Gastrocnemius medialis (tissue), 4 donors: Measurements from ENCODE around the gene ASB13. TPM values are rescaled to one million over a fixed set of nuclear protein-coding genes. Genes with fewer than 3 reads are reported as not detected.

ENCODE experiments used
- ATAC-seq, 2 donors: fragments of 150-250 bp; one replicate each; pipeline ENCODE4 v1.9.1; 2016
- DNase-seq, 2 donors: peaks; one replicate each; pipeline ENCODE4 v3.0.0-alpha.2; 2019
- H3K27ac ChIP-seq, 4 donors: fragments of 200-600 bp; sonication (generic); 1 replicate in 1 of 4; 2 replicates in 3 of 4; pipeline ENCODE4 v1.5.1; 2016 to 2018; ENCODE audit warnings: mild to moderate bottlenecking in 2 of 4, moderate library complexity in 1 of 4
- H3K27me3 ChIP-seq, 3 donors: fragments of 200-600 bp; sonication (generic) in 2 of 3; 1 replicate in 1 of 3; 2 replicates in 2 of 3; pipeline versions ENCODE4 v1.5.1 to v1.6.0; 2016 to 2019; ENCODE audit warnings: mild to moderate bottlenecking in 1 of 3, moderate library complexity in 1 of 3
- H3K36me3 ChIP-seq, 2 donors: fragments of 200-600 bp; sonication (generic) in 1 of 2; one replicate each; pipeline ENCODE4 v1.5.1; 2017 to 2018
- H3K4me1 ChIP-seq, 2 donors: fragments of 200-600 bp; sonication (generic) in 1 of 2; one replicate each; pipeline ENCODE4 v1.5.1; 2016 to 2017; ENCODE audit warnings: mild to moderate bottlenecking in 2 of 2
- H3K4me3 ChIP-seq, 4 donors: fragments of 200-600 bp; sonication (generic) in 3 of 4; 1 replicate in 1 of 4; 2 replicates in 3 of 4; pipeline ENCODE4 v1.5.1; 2016 to 2019; ENCODE audit warnings: mild to moderate bottlenecking in 2 of 4
- H3K9me3 ChIP-seq, 3 donors: fragments of 200-600 bp; sonication (generic) in 2 of 3; 1 replicate in 1 of 3; 2 replicates in 2 of 3; pipeline ENCODE4 v1.5.1; 2016 to 2019
- POLR2A ChIP-seq, 2 donors: fragments of 450-650 bp; IDR thresholded peaks; one replicate each; pipeline ENCODE4 v1.6.1; 2017; ENCODE audit warnings: antibody characterized with exemption in 2 of 2, mild to moderate bottlenecking in 2 of 2, moderate library complexity in 2 of 2
- in situ Hi-C, 4 donors: fragments of 200-750 bp; cut with MboI; loops; one replicate each; pipeline versions ENCODE4 v1.15.0 to v1.8.0; 2017; ENCODE audit warnings: low sequenced_read_pairs in 4 of 4
- intact Hi-C: fragments of 100-400 bp; cut with DNase I; formaldehyde crosslinking; loops from one replicate; pipeline ENCODE4 v1.15.1; 2023; ENCODE audit warnings: low total_unique reads
- total RNA-seq, 4 donors: library from RNA; depleted of rRNA; stranded (reverse); fragments of >200 nt; gene quantifications; one replicate each; pipeline versions ENCODE4 v1.1.0 to v1.2.3, GENCODE V29; 2016
- TF ChIP-seq, protein P1 (sequence below), 5 experiments: fragments of 450-650 bp in 3 of 5; fragments of 200-600 bp in 2 of 5; sonication (generic) in 2 of 5; IDR thresholded peaks in 4 of 5; conservative IDR thresholded peaks in 1 of 5; 1 replicate in 4 of 5; 2 replicates in 1 of 5; pipeline ENCODE4 v1.5.1; 2016 to 2019; ENCODE audit warnings: antibody characterized with exemption in 5 of 5, mild to moderate bottlenecking in 3 of 5, moderate library complexity in 3 of 5

Gene ASB13
- total RNA-seq, 4 donors from 2014 or later = 9.6 to 20.0 (median 14.9) TPM

DNA sequence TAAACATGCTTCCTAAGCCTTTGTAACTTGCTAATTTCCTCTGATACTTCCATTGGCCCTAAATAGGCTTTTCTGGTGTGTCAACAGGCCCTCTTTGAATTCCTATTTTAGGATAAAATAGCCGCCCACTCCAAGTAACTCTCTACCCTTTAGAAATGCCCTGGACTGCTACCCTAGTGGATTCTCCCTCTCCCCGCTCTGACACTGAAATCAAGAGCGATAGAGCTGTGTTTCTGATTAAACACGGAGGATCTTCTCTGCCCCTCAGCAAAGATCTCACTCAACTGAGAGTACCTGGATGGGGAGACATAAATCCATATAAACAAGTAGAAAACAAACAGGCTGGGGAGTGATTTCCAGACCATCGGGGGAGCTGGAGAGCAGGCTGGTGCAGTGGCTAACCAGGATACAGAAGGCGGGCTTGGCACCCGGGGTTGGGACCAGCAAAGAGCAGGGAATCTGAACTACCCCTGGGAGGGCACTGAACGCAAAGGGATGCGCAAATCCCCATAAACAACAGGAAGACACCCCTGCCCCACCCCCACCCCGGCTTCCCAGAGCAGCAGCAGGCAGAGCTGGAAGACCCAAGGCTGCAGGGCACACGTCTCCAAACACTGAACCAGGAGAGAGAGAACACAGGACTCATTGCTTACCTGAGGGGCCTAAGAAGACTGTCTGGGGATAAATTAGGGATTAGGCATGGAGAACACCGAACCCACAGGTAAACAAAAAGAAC, 2.5 kb downstream of the ASB13 start:
- intact Hi-C loops = no loop called here
- Histone ChIP-seq H3K27ac (no peak overlapping the region), H3K4me3 (no peak overlapping the region), H3K4me1 (peaks cover 19 to 21% of the 10 kb centered on the region in 2 donors), H3K27me3 (no peaks in the 10 kb centered on the region), H3K36me3 (no peaks in the 10 kb centered on the region), H3K9me3 (no peaks in the 10 kb centered on the region)
- DNase-seq (no peak), ATAC-seq (no peak)
- in situ Hi-C loops = no loop called here
- no peak for TF ChIP-seq POLR2A (IDR thresholded peaks at IDR 0.05)
- TF ChIP-seq, protein P1, sequence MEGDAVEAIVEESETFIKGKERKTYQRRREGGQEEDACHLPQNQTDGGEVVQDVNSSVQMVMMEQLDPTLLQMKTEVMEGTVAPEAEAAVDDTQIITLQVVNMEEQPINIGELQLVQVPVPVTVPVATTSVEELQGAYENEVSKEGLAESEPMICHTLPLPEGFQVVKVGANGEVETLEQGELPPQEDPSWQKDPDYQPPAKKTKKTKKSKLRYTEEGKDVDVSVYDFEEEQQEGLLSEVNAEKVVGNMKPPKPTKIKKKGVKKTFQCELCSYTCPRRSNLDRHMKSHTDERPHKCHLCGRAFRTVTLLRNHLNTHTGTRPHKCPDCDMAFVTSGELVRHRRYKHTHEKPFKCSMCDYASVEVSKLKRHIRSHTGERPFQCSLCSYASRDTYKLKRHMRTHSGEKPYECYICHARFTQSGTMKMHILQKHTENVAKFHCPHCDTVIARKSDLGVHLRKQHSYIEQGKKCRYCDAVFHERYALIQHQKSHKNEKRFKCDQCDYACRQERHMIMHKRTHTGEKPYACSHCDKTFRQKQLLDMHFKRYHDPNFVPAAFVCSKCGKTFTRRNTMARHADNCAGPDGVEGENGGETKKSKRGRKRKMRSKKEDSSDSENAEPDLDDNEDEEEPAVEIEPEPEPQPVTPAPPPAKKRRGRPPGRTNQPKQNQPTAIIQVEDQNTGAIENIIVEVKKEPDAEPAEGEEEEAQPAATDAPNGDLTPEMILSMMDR (IDR thresholded peaks at IDR 0.05 in 4 of 5, conservative IDR thresholded peaks at IDR 0.05 in 1 of 5) = no peak

DNA sequence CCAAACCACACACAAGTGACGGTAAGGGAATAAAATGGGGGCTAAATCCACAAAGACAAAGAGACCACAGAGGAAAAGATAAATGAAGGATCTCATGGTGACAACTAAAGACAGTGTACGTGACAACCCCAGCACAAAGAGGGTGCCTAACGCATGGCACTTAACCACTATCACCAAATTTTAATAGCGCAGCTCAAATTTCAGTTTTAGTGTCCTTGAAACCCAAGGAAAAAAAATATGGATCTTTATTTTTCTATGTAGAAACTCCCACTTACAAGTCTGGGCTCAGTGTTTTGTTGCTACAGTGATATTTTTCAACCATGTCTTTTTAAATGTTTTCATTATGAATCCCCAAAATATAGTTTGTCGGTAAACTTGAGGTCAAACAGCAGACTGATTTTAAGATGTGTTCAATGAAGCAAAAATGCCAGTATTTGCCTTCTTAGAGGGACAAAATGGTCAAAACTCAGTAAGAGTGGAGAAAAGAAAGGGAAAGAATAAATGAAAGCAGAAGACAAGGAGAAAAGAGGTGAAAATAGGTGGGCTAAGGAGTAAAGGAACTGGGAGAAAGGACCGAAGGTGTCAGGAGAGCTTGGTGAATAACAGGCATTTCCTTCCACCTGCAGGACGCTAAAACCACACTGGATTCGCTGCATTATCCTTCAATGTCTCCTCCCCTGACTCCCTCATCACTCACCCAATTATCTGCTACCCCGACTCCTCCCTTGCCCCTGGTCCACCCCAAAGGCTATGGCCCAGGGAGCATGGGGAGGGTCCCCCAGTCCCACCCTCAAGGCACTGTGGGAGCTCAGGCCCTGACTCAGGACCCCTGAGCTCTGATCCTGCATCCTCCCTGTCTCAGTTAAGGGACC, 3.5 kb downstream of the ASB13 start:
- intact Hi-C loops (no loop called here), in situ Hi-C loops (no loop called here)
- ATAC-seq = no peak
- H3K4me3 ChIP-seq = no peak overlapping the region
- no peaks in the 10 kb centered on the region for H3K9me3 ChIP-seq
- no peak overlapping the region for H3K27ac ChIP-seq
- H3K4me1 ChIP-seq = peaks cover 19 to 21% of the 10 kb centered on the region in 2 donors
- H3K36me3 ChIP-seq = no peaks in the 10 kb centered on the region
- TF ChIP-seq, protein P1 (IDR thresholded peaks at IDR 0.05 in 4 of 5, conservative IDR thresholded peaks at IDR 0.05 in 1 of 5) = no peak
- TF ChIP-seq POLR2A (IDR thresholded peaks at IDR 0.05) = no peak
- no peak for DNase-seq
- H3K27me3 ChIP-seq = no peaks in the 10 kb centered on the region

DNA sequence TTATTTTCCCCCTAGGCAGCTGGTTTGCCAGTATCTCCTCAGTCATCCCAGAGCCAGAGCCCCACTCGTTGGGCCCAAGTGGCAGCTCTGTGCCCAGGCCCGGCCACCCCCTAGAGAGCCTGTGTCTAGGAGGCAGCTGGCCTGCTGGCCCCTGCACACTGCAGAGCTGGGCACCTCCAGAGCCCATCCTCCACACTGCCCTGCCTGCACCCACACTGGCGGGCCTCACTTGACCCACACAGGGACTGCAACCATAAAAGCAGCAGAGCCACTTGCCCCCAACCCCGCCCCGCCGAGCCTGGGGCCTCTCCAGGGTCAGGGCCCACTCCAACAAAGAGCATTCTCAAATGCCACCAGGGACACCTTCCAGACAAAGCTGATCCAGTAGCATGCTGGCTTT, 5.4 kb downstream of the ASB13 start:
- Histone ChIP-seq H3K9me3 (no peaks in the 10 kb centered on the region), H3K27ac (no peak overlapping the region), H3K4me1 (peaks cover 12 to 13% of the 10 kb centered on the region in 2 donors), H3K4me3 (no peak overlapping the region), H3K36me3 (no peaks in the 10 kb centered on the region), H3K27me3 (no peaks in the 10 kb centered on the region)
- intact Hi-C loops (no loop called here), in situ Hi-C loops (no loop called here)
- no peak for DNase-seq
- ATAC-seq = no peak
- no peak for TF ChIP-seq POLR2A (IDR thresholded peaks at IDR 0.05)
- TF ChIP-seq, protein P1 (IDR thresholded peaks at IDR 0.05 in 4 of 5, conservative IDR thresholded peaks at IDR 0.05 in 1 of 5) = no peak

DNA sequence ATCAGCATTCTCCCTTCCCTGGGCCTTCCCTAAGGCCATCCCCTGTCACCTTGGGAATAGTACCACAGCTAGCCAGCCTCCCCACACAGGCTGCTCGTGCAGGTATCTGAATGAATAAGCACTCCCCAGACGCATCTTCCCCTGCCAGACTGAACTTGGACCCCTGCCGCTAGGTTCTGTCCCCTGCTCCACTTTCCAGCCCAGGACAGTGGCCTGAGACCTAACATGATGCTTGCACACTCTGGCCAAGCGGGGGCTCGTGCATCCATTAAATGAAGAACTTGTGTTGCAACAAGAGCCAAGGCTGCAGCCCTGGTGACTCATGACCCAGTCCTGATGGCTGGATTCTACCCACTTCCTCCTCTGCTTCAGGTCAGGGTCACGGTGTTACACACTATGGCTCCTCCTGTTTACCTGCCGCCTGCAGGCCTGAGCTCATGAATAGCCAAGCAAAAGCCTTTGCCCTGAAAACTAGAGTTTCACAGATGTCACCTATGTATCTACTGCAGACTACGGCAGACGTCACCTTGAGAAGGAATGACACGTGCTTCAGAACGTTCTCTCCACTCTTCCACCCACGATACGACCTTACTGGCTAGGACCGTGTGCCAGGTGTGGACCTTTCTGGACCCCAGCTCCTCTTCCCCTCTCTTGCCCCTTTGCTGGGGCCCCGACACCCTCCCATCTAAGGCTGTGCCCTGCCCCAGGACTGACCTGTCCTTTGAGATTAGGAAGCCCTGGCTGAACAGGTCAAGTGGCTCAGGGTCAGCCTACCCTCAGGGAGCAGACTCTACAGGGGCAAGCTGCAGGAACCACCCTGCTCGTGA, 6.5 kb downstream of the ASB13 start:
- peak in 1 of 2 donors; percentile 33 for DNase-seq
- peak; percentile 59 to 60 for ATAC-seq
- peaks cover 4 to 13% of the 10 kb centered on the region in 2 donors for H3K4me1 ChIP-seq

More for the DNA sequence above, 6.5 kb downstream of the ASB13 start:
- H3K36me3 ChIP-seq = no peaks in the 10 kb centered on the region
- TF ChIP-seq, protein P1 (IDR thresholded peaks at IDR 0.05 in 4 of 5, conservative IDR thresholded peaks at IDR 0.05 in 1 of 5) = no peak
- no peak for TF ChIP-seq POLR2A (IDR thresholded peaks at IDR 0.05)
- no peak overlapping the region for H3K4me3 ChIP-seq
- intact Hi-C loops (no loop called here), in situ Hi-C loops (no loop called here)
- H3K27me3 ChIP-seq = no peaks in the 10 kb centered on the region
- no peaks in the 10 kb centered on the region for H3K9me3 ChIP-seq
- no peak overlapping the region for H3K27ac ChIP-seq
